K562 (cell line): ENCODE measurements around the gene ZFYVE28. TPM values are rescaled to one million over a fixed set of nuclear protein-coding genes. Genes with fewer than 3 reads are reported as not detected.

ENCODE experiments used
- ATAC-seq: fragments of 200-7000 bp; cut with Tn5 transposase; 3 replicates; pipeline ENCODE4 v1.9.1; 2020; ENCODE audit warnings: moderate library complexity
- BruUV-seq: library from RNA; stranded (reverse); fragments of 400-500 nt; replicated peaks from 2 replicates; lab custom pipeline; 2021; lab: Mats Ljungman, UMichigan
- CTCF ChIA-PET: fragments of 300-600 bp; formaldehyde crosslinking; extraction: SDS; loops from one replicate; lab custom pipeline; 2021; ENCODE audit warnings: low intra/inter-chr PET ratio; lab: Yijun Ruan, JAX
- POLR2A ChIA-PET: fragments of 300-600, 350-650 bp; sonication (Branson Sonifier 250); formaldehyde crosslinking; extraction: SDS; loops from one replicate; lab custom pipeline; 2021; ENCODE audit warnings: antibody characterized with exemption, inconsistent platforms; lab: Yijun Ruan, JAX
- DNase-seq, 4 experiments: peaks; one replicate each; pipeline versions ENCODE4 v3.0.0 to v3.0.0-alpha.2; 2011 to 2018; ENCODE audit warnings: low spot score in 3 of 4, mixed read lengths in 3 of 4; ENCODE audit errors: extremely low read depth in 1 of 4
- FAIRE-seq: peaks from 2 replicates; lab custom pipeline; 2011; peaks lifted over from hg19 to GRCh38; lab: Jason Lieb, UNC
- H2AFZ ChIP-seq: 2 replicates; pipeline ENCODE4 v1.6.0; 2011; ENCODE audit warnings: low read depth, low read length, control low read depth, inconsistent platforms
- H3K27ac ChIP-seq: fragments of 200-600 bp; 3 replicates; pipeline ENCODE4 v1.8.0; 2011; ENCODE audit warnings: low read depth, mild to moderate bottlenecking, control low read depth, inconsistent platforms, low read length, moderate library complexity, mixed read lengths; ENCODE audit errors: extremely low read depth
- H3K27me3 ChIP-seq, 2 experiments: fragments of 300-600 bp in 1 of 2; 2 replicates in 1 of 2; 3 replicates in 1 of 2; pipeline versions ENCODE4 v1.6.0 to v1.8.0; 2011; ENCODE audit warnings: inconsistent platforms in 2 of 2, low read length in 2 of 2, mild to moderate bottlenecking in 1 of 2, mixed read lengths in 1 of 2, moderate library complexity in 1 of 2; ENCODE audit not compliant: control insufficient read depth in 2 of 2, insufficient read depth in 2 of 2
- H3K36me3 ChIP-seq: fragments of 300-600 bp; 3 replicates; pipeline ENCODE4 v1.8.0; 2011; ENCODE audit warnings: mild to moderate bottlenecking, low read length, inconsistent platforms; ENCODE audit not compliant: control insufficient read depth, insufficient read depth
- H3K4me1 ChIP-seq, 2 experiments: fragments of 200-600 bp in 1 of 2; replicated peaks in 1 of 2; 2 replicates in 1 of 2; 3 replicates in 1 of 2; pipeline versions ENCODE4 v1.5.1 to v1.8.0; 2011; ENCODE audit warnings: inconsistent platforms in 2 of 2, low read length in 2 of 2, mild to moderate bottlenecking in 1 of 2, mixed read lengths in 1 of 2, moderate library complexity in 1 of 2; ENCODE audit not compliant: control insufficient read depth in 2 of 2, insufficient read depth in 2 of 2
- H3K4me2 ChIP-seq: 2 replicates; pipeline ENCODE4 v1.6.1; 2011; ENCODE audit warnings: low read length, control low read depth, inconsistent platforms, mixed read lengths; ENCODE audit not compliant: insufficient read depth
- H3K4me3 ChIP-seq: fragments of 200-600 bp; sonication (generic), shearing (Covaris generic); 2 replicates; pipeline ENCODE4 v1.5.1; 2016; ENCODE audit warnings: control low read depth, inconsistent platforms
- H3K79me2 ChIP-seq: fragments of 200-600 bp; 3 replicates; pipeline ENCODE4 v1.8.0; 2011; ENCODE audit warnings: low read length, inconsistent platforms; ENCODE audit not compliant: control insufficient read depth, insufficient read depth
- H3K9ac ChIP-seq, 2 experiments: 2 replicates each; pipeline versions ENCODE4 v1.6.0 to v1.6.1; 2011; ENCODE audit warnings: low read depth in 2 of 2, low read length in 2 of 2, control low read depth in 1 of 2, inconsistent platforms in 1 of 2, mild to moderate bottlenecking in 1 of 2, mixed read lengths in 1 of 2; ENCODE audit not compliant: insufficient read depth in 1 of 2
- H3K9me1 ChIP-seq: one replicate; pipeline ENCODE4 v1.6.0; 2011; ENCODE audit warnings: inconsistent platforms, mild to moderate bottlenecking, low read length, moderate library complexity; ENCODE audit not compliant: control insufficient read depth, insufficient read depth
- H3K9me3 ChIP-seq: replicated peaks from 2 replicates; pipeline ENCODE4 v1.5.1; 2011; ENCODE audit warnings: low read depth, low read length, inconsistent platforms; ENCODE audit not compliant: control insufficient read depth, insufficient read depth
- H4K20me1 ChIP-seq: replicated peaks from 2 replicates; pipeline ENCODE4 v1.6.1; 2011; ENCODE audit warnings: low read length, inconsistent platforms, mixed read lengths; ENCODE audit not compliant: control insufficient read depth, insufficient read depth
- HMBOX1 ChIP-seq: sonication (generic); IDR thresholded peaks from 2 replicates; pipeline ENCODE4 v1.6.1; 2016
- HNRNPUL1 ChIP-seq: fragments of 200-400 bp; formaldehyde crosslinking; IDR thresholded peaks from 2 replicates; pipeline ENCODE4 v1.6.1; 2017; ENCODE audit warnings: low read length
- KLF16 ChIP-seq: IDR thresholded peaks from 2 replicates; pipeline ENCODE4 v1.6.1; 2016; ENCODE audit warnings: antibody characterized with exemption
- NFE2L1 ChIP-seq: fragments of 450-650 bp; IDR thresholded peaks from 2 replicates; pipeline ENCODE4 v1.6.1; 2016; ENCODE audit warnings: missing genetic modification characterization, low read depth, mild to moderate bottlenecking, missing compliant biosample characterization, moderate library complexity, borderline replicate concordance
- TRIM24 ChIP-seq, 2 experiments: fragments of 450-650 bp; IDR thresholded peaks; 2 replicates each; pipeline ENCODE4 v1.6.1; 2016
- ZNF324 ChIP-seq: fragments of 250-450 bp; sonication (Bioruptor Pico); IDR thresholded peaks from 2 replicates; pipeline ENCODE4 v1.4.0; 2020; ENCODE audit warnings: mild to moderate bottlenecking
- WGBS: fragments of 100-300 bp; shearing (Covaris generic); methylation state at CpG from one replicate; pipeline ENCODE4 v1.1.6; 2016; ENCODE audit warnings: low coverage, mixed read lengths; ENCODE audit not compliant: insufficient coverage; ENCODE audit errors: missing lambda C conversion rate; 5-methylcytosine and 5-hydroxymethylcytosine counted together
- in situ Hi-C: fragments of 300-500 bp; cut with MboI; formaldehyde crosslinking; loops from 4 replicates; pipeline ENCODE4 v1.15.0; 2018; ENCODE audit warnings: inconsistent platforms, mixed read lengths
- intact Hi-C: fragments of 100-400 bp; cut with micrococcal nuclease; formaldehyde crosslinking; loops from 2 replicates; pipeline ENCODE4 v1.14.2; 2022
- polyA plus RNA-seq, 8 experiments: library from polyadenylated mRNA; depleted of rRNA in 4 of 8; stranded (reverse) in 5 of 8; unstranded in 3 of 8; fragments of >200 nt; fragmentation: Nextera tagmentation in 2 of 8; fragmentation: Illumina TruSeq in 1 of 8; extraction: Ambion mirVana in 2 of 8; extraction: Trizol in 1 of 8; gene quantifications; 2 replicates each; pipeline versions ENCODE4 v1.2.1 to v1.2.3, GENCODE V29; 2011 to 2014; ENCODE audit warnings: inconsistent platforms in 1 of 8, missing spikeins in 1 of 8
- total RNA-seq, 7 experiments: library from RNA; depleted of rRNA in 6 of 7; stranded (reverse); fragments of >200 nt in 6 of 7; fragmentation: Illumina TruSeq in 2 of 7; extraction: Trizol in 2 of 7; gene quantifications; 2 replicates each; pipeline versions ENCODE4 v1.2.1 to v1.2.3, GENCODE V29; 2011 to 2021; ENCODE audit warnings: low replicate concordance in 1 of 7

The ZFYVE28 gene
- total and polyA plus RNA-seq, 9 of the 15 experiments (the other 6 are each of a cell fraction or from before 2014, with no cell fraction given) = 1.3 to 24.8 (median 8.9) TPM

DNA sequence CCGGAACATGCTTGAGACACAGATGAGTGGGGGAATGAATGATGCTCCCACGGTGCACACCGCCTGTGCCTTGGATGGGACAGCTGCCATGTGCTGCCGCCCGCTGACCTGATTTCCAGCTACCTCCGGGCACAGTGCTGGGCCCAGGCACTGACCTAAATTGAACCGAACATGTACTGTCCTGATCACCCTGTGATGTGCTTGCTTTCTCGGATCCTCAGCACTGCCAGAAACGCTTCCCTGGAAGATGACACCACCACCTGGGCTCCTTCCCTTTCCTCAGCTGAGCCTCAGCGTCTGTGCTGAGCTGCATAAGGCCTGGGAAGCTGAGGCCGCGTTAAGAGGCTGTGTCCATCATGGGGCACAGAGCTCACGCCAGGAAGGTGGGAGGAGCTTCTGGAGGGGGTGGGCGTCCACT is 117.2 kb downstream of the ZFYVE28 start:
- in situ Hi-C loops = no loop called here
- ChIA-PET POLR2A (interaction anchor here (0.6 kb wide), 1 partner anchor 15 kb away, joined by 3 read pairs; no protein-coding TSS in a partner anchor), CTCF (no interaction called here)
- Histone ChIP-seq H3K4me1 (peaks cover 0 to 59% of the 10 kb centered on the region in 2 experiments; a peak in 3 of 5 replicates), H3K4me3 (no peak overlapping the region), H4K20me1 (no peaks in the 10 kb centered on the region), H3K27ac (no peak overlapping the region), H3K9ac (no peak overlapping the region), H3K79me2 (no peaks in the 10 kb centered on the region), H3K4me2 (no peak overlapping the region), H3K9me1 (no peaks in the 10 kb centered on the region), H3K27me3 (no peaks in the 10 kb centered on the region), H3K9me3 (no peaks in the 10 kb centered on the region), H2AFZ (no peak overlapping the region), H3K36me3 (peaks cover 4% of the 10 kb centered on the region; the same call in 1 of the 3 replicates)
- TF ChIP-seq HNRNPUL1 (no peak), HMBOX1 (no peak), KLF16 (no peak), NFE2L1 (tag) (no peak), TRIM24 (IDR thresholded peaks at IDR 0.05) (no peak), ZNF324 (no peak)
- ATAC-seq (no peak), FAIRE-seq (no peak), DNase-seq (no peak)
- WGBS = 77% methylated on average over 13 of the region's 14 CpGs
- intact Hi-C loops = no loop called here
- BruUV-seq = no TSS peak
